ENCODE measurements around the gene PGLYRP3. TPM values are rescaled to one million over a fixed set of nuclear protein-coding genes. Genes with fewer than 3 reads are reported as not detected.

Gene PGLYRP3
- polyA plus RNA-seq (ENCODE audit: low read depth in 6 of 6): not detected

GRCh38 chr1:153312570-153313186, at the start of gene PGLYRP3:
Gene PGLYRP3, minus strand, starts transcription at chr1:153312952. Its CDS starts 2,287 bp downstream, at chr1:153310665.
- no peak for DNase-seq
- Mint-ChIP-seq H3K9me3 (peaks cover 0 to 13% (median 7%) of the 10 kb centered on the region in 7 donors), H3K36me3 (no peaks in the 10 kb centered on the region), H3K4me1 (peaks cover 0 to under 1% (median 0%) of the 10 kb centered on the region in 3 donors), H3K27me3 (peaks cover 9 to 32% (median 32%) of the 10 kb centered on the region in 3 donors), H3K4me3 (no peak within 1 kb of the TSS), H3K27ac (peak within 1 kb of the TSS in 1 of 6 donors; percentile 51)
- ATAC-seq (ENCODE audit: low read depth in 2 of 2): no peak

DNA sequence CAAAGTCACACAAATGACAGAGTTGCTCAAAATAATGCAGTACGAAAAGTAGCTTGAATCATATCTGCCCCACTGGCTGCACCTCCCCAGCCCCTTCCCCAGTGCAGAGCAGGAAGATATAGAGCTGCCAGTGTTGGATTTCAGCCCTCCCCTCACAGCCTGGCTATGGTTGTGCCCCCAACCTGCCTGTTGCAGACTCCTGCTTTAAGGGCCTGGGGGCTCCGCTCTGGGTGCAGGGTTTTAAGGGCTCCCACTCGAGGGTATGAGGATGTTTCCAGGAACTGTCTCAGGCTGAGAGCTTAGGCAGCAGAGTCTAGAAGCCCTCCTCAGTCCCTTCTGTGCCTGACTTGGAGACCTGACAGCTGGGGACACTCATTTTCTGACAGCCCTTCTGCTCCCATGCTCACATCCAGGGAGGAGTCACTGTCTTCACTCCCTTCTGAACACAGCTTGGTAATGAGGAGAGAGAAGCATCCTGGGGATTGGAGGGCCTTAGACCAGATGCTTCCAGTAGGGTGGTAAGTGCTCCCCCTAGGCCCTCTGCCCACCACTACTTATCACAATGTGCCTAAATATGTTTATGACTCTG, 49.5 kb upstream of the PGLYRP3 start:
- no peak for ATAC-seq (ENCODE audit: low read depth in 2 of 2)
- Mint-ChIP-seq H3K9me3 (no peaks in the 10 kb centered on the region), H3K4me3 (no peak overlapping the region)

GRCh38 chr1:153361480-153362109, 48.8 kb upstream of the PGLYRP3 start:
- no peak for DNase-seq
- no peak for ATAC-seq (ENCODE audit: low read depth in 2 of 2)
- H3K27me3 Mint-ChIP-seq: peaks cover 38 to 74% (median 70%) of the 10 kb centered on the region in 3 donors
- peaks cover 14 to 19% (median 17%) of the 10 kb centered on the region in 3 donors for H3K4me1 Mint-ChIP-seq
- no peak overlapping the region for H3K27ac Mint-ChIP-seq
- H3K4me3 Mint-ChIP-seq: no peak overlapping the region
- no peaks in the 10 kb centered on the region for H3K36me3 Mint-ChIP-seq
- no peaks in the 10 kb centered on the region for H3K9me3 Mint-ChIP-seq

More for the DNA sequence above, 49.5 kb upstream of the PGLYRP3 start:
- no peak overlapping the region for H3K27ac Mint-ChIP-seq
- H3K36me3 Mint-ChIP-seq: no peaks in the 10 kb centered on the region
- DNase-seq: no peak
- H3K27me3 Mint-ChIP-seq: peaks cover 36 to 70% (median 66%) of the 10 kb centered on the region in 3 donors
- peaks cover 10 to 12% (median 12%) of the 10 kb centered on the region in 3 donors for H3K4me1 Mint-ChIP-seq

DNA sequence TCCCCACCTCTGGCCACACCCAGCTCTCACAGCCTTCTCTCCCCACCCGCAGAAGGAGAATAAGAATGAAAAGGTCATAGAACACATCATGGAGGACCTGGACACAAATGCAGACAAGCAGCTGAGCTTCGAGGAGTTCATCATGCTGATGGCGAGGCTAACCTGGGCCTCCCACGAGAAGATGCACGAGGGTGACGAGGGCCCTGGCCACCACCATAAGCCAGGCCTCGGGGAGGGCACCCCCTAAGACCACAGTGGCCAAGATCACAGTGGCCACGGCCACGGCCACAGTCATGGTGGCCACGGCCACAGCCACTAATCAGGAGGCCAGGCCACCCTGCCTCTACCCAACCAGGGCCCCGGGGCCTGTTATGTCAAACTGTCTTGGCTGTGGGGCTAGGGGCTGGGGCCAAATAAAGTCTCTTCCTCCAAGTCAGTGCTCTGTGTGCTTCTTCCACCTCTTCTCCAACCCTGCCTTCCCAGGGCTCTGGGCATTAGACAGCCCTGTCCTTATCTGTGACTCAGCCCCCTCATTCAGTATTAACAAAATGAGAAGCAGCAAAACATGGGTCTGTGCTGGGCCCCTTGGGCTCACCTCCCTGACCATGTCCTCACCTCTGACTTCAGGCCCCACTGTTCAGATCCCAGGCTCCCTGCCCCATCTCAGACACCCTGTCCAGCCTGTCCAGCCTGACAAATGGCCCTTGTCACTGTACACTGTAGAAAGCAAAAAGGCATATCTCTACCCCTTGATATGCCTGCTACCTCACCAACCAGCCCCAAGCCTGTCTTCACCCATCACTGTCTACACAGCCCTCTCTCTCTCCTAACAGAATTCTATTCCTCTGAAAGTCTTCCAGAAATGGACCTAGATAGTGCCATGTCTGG, 48.1 kb upstream of the PGLYRP3 start:
- Mint-ChIP-seq H3K4me3 (no peak overlapping the region), H3K27me3 (peaks cover 30 to 73% (median 70%) of the 10 kb centered on the region in 3 donors), H3K36me3 (no peaks in the 10 kb centered on the region), H3K4me1 (peaks cover 14 to 23% (median 21%) of the 10 kb centered on the region in 3 donors), H3K27ac (no peak overlapping the region), H3K9me3 (no peaks in the 10 kb centered on the region)
- ATAC-seq (ENCODE audit: low read depth in 2 of 2) (no peak), DNase-seq (no peak)

- no peak overlapping the region for H3K4me3 Mint-ChIP-seq
- DNase-seq: no peak
- no peaks in the 10 kb centered on the region for H3K36me3 Mint-ChIP-seq
- H3K27me3 Mint-ChIP-seq: peaks cover 29 to 70% (median 67%) of the 10 kb centered on the region in 3 donors
- H3K9me3 Mint-ChIP-seq: no peaks in the 10 kb centered on the region
- ATAC-seq (ENCODE audit: low read depth in 2 of 2): no peak
- no peak overlapping the region for H3K27ac Mint-ChIP-seq
- H3K4me1 Mint-ChIP-seq: peaks cover 14 to 23% (median 21%) of the 10 kb centered on the region in 3 donors
Measured at GRCh38 chr1:153360190-153360589, 47.4 kb upstream of the PGLYRP3 start.

GRCh38 chr1:153359241-153359640, 46.5 kb upstream of the PGLYRP3 start:
- no peak for ATAC-seq (ENCODE audit: low read depth in 2 of 2)

DNA sequence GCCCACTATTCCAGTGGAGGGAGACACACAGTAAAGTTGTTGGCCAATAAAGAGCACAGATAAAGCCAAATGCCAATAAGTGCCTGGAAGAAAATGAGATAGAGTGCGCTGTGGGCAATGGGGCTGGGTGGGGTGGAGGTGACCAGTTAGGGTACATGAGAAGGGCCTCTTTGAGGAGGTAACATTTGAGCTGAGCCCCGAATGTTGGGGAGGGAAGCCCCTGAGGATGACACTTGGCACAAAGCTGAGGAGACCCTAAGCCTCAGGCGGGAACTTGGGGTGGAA, 45.9 kb upstream of the PGLYRP3 start:
- Mint-ChIP-seq H3K36me3 (no peaks in the 10 kb centered on the region), H3K27ac (no peak overlapping the region)

More at GRCh38 chr1:153359241-153359640, 46.5 kb upstream of the PGLYRP3 start:
- Mint-ChIP-seq H3K4me1 (peaks cover 14 to 23% (median 21%) of the 10 kb centered on the region in 3 donors), H3K36me3 (no peaks in the 10 kb centered on the region), H3K27ac (no peak overlapping the region), H3K9me3 (no peaks in the 10 kb centered on the region), H3K27me3 (peaks cover 29 to 69% (median 68%) of the 10 kb centered on the region in 3 donors), H3K4me3 (no peak overlapping the region)
- DNase-seq: no peak

GRCh38 chr1:153357853-153358690, 45.3 kb upstream of the PGLYRP3 start, which contains the start of gene S100A9:
Gene S100A9, plus strand, starts transcription at chr1:153357854. Its CDS starts 430 bp downstream, at chr1:153358284.
- DNase-seq (no peak), ATAC-seq (ENCODE audit: low read depth in 2 of 2) (no peak)
- Mint-ChIP-seq H3K9me3 (no peaks in the 10 kb centered on the region), H3K36me3 (no peaks in the 10 kb centered on the region), H3K4me3 (peak within 1 kb of the TSS in 2 of 8 donors; percentile 55 to 65), H3K27me3 (peaks cover 32 to 66% (median 61%) of the 10 kb centered on the region in 3 donors), H3K27ac (peak within 1 kb of the TSS in 2 of 6 donors; percentile 22 to 83), H3K4me1 (peaks cover 14 to 23% (median 21%) of the 10 kb centered on the region in 3 donors)

More for the DNA sequence above, 45.9 kb upstream of the PGLYRP3 start:
- no peaks in the 10 kb centered on the region for H3K9me3 Mint-ChIP-seq
- peaks cover 32 to 67% (median 66%) of the 10 kb centered on the region in 3 donors for H3K27me3 Mint-ChIP-seq
- ATAC-seq (ENCODE audit: low read depth in 2 of 2) (no peak), DNase-seq (no peak)
- peaks cover 14 to 23% (median 21%) of the 10 kb centered on the region in 3 donors for H3K4me1 Mint-ChIP-seq
- no peak overlapping the region for H3K4me3 Mint-ChIP-seq

GRCh38 chr1:153357076-153357852, 44.5 kb upstream of the PGLYRP3 start:
- ATAC-seq (ENCODE audit: low read depth in 2 of 2) (peak in 1 of 2 donors; percentile 25), DNase-seq (no peak)
- no peaks in the 10 kb centered on the region for H3K36me3 Mint-ChIP-seq
- H3K9me3 Mint-ChIP-seq: no peaks in the 10 kb centered on the region
- H3K27me3 Mint-ChIP-seq: peaks cover 29 to 66% (median 53%) of the 10 kb centered on the region in 3 donors
- H3K4me3 Mint-ChIP-seq: no peak overlapping the region
- peak overlapping the region in 2 of 6 donors; percentile 22 for H3K27ac Mint-ChIP-seq
- peaks cover 14 to 23% (median 21%) of the 10 kb centered on the region in 3 donors for H3K4me1 Mint-ChIP-seq

DNA sequence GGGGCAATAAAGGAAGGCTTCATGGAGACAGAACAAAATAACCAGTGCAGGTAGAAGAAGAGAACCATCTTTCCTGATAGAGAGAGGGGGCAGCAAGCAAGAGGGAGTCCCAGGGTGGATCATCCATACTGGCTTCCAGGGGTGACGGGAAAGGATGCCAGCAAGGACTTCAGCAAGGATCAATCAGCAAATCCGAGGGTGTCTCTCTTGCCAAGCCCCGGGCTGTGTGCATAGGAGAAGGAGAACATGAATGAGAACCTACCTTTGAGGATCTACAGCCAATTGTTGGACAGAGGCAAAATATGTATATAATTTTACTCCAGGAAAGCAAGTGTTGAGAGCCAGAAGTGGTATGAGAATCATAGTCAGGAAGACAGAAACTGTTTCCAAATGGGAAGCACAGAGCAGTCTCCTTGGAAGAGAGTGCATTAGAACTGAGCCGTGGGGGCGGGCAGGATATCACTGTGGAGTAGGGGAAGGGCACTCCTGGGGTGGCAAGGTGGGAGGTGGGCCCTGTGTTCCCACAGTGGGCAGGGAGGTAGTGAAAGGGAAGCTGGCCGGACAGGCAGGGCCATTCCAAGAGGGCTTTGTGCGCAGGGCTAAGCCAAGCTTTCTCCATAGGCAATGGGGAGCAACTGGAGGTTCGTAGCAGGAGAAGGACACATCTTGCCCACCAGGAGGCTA, 43.8 kb upstream of the PGLYRP3 start:
- Mint-ChIP-seq H3K4me3 (no peak overlapping the region), H3K36me3 (no peaks in the 10 kb centered on the region), H3K27me3 (peaks cover 29 to 60% (median 53%) of the 10 kb centered on the region in 3 donors), H3K27ac (peak overlapping the region in 1 of 6 donors; percentile 22), H3K9me3 (no peaks in the 10 kb centered on the region), H3K4me1 (peaks cover 14 to 23% (median 21%) of the 10 kb centered on the region in 3 donors)
- no peak for ATAC-seq (ENCODE audit: low read depth in 2 of 2)
- no peak for DNase-seq

DNA sequence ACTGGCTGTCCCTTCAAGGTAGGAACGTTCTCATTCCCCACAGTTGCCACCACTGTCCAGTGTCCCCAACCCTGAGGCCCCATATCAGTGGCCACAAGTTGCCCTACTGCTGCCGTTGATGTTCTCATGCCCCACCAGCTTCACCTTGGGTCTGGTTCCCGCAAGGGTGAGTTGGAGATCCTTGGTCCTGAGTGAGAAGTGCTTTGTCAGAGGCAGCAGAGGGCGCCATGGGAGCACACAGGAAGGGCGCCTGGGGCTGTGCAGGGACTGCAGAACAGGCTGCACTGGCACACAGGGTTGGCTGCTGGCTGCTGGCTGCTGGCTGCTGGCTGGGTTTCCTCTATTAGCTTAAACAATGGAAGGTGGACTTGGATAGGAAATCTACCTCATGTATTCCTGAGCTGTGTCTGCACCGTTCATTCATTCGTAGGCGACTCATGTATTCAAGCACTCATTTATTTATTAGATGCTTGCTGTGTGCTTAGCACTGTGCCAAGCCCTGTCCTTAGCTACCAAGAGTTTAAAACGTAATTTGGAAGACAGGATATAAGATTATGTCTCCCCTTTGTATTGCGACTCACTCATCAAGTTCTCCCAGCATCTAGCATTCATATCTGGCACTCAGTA, 42.8 kb upstream of the PGLYRP3 start:
- Mint-ChIP-seq H3K27me3 (peaks cover 29 to 57% (median 45%) of the 10 kb centered on the region in 3 donors), H3K4me1 (peaks cover 14 to 23% (median 21%) of the 10 kb centered on the region in 3 donors), H3K36me3 (no peaks in the 10 kb centered on the region), H3K9me3 (no peaks in the 10 kb centered on the region), H3K4me3 (no peak overlapping the region), H3K27ac (no peak overlapping the region)
- ATAC-seq (ENCODE audit: low read depth in 2 of 2) (peak; percentile 43 to 50), DNase-seq (no peak)
